Measurements from ENCODE around the gene STRIP1.

GRCh38 chr1:109997867-109998229 is 36.6 kb upstream of the STRIP1 start:
- no peak for TF ChIP-seq CTCF (IDR thresholded peaks at IDR 0.05 in 8 of 11, conservative IDR thresholded peaks at IDR 0.05 in 3 of 11)
- no peak for TF ChIP-seq POLR2A (IDR thresholded peaks at IDR 0.05)
- no peak for TF ChIP-seq POLR2AphosphoS5 (IDR thresholded peaks at IDR 0.05)
